Prostate gland (tissue), 2 donors: ENCODE data around the gene MAFB. TPM values are rescaled to one million over a fixed set of nuclear protein-coding genes. Genes with fewer than 3 reads are reported as not detected.

Experiments
- DNase-seq: peaks from one replicate; pipeline ENCODE4 v3.0.0-alpha.2; 2019; ENCODE audit warnings: low spot score
- H3K27ac ChIP-seq, 2 donors: fragments of 200-600 bp; sonication (generic); 2 replicates each; pipeline ENCODE4 v1.5.1; 2017 to 2019
- H3K27me3 ChIP-seq: fragments of 200-600 bp; sonication (generic); replicated peaks from 2 replicates; pipeline ENCODE4 v1.5.1; 2019; ENCODE audit not compliant: insufficient read depth
- H3K36me3 ChIP-seq, 2 donors: fragments of 200-600 bp; sonication (generic); 1 replicate in 1 of 2; 2 replicates in 1 of 2; pipeline versions ENCODE4 v1.5.1 to v1.8.1; 2017 to 2019
- H3K4me1 ChIP-seq: fragments of 200-600 bp; sonication (generic); replicated peaks from 2 replicates; pipeline ENCODE4 v1.5.1; 2019
- H3K4me3 ChIP-seq, 2 donors: fragments of 200-600 bp; sonication (generic); 2 replicates each; pipeline ENCODE4 v1.5.1; 2017 to 2019
- H3K9me3 ChIP-seq: fragments of 200-600 bp; sonication (generic); 2 replicates; pipeline ENCODE4 v1.5.1; 2017
- POLR2A ChIP-seq: fragments of 450-650 bp; IDR thresholded peaks from one replicate; pipeline ENCODE4 v1.6.1; 2016; ENCODE audit warnings: antibody characterized with exemption, mild to moderate bottlenecking
- POLR2AphosphoS5 ChIP-seq: sonication (generic); formaldehyde crosslinking; IDR thresholded peaks from one replicate; pipeline ENCODE4 v1.6.1; 2017; ENCODE audit warnings: antibody characterized with exemption
- WGBS: methylation state at CpG from one replicate; pipeline ENCODE4 v1.1.5; 2018; 5-methylcytosine and 5-hydroxymethylcytosine counted together
- intact Hi-C: fragments of 100-400 bp; cut with DNase I; formaldehyde crosslinking; loops from one replicate; pipeline ENCODE4 v1.14.2; 2022
- total RNA-seq, 2 donors: library from RNA; depleted of rRNA; stranded (reverse); fragments of >200 nt; gene quantifications; one replicate each; pipeline ENCODE4 v1.1.0, GENCODE V29; 2016
- TF ChIP-seq, protein P1 (sequence below), 4 experiments: fragments of 200-600 bp in 2 of 4; fragments of 450-650 bp in 2 of 4; sonication (generic) in 2 of 4; IDR thresholded peaks; 1 replicate in 3 of 4; 2 replicates in 1 of 4; pipeline ENCODE4 v1.5.1; 2016 to 2019; ENCODE audit warnings: antibody characterized with exemption in 4 of 4, mild to moderate bottlenecking in 2 of 4, moderate library complexity in 2 of 4

The MAFB gene
- total RNA-seq, 2 donors from 2014 or later: 34.0 to 49.5 TPM

GRCh38 chr20:40640667-40641066, 48.4 kb downstream of the MAFB start:
- no peak overlapping the region for H3K4me3 ChIP-seq
- no peak for DNase-seq
- H3K36me3 ChIP-seq: no peaks in the 10 kb centered on the region
- intact Hi-C loops: no loop called here
- WGBS: 92% methylated on average over 2 of the region's 2 CpGs
- TF ChIP-seq POLR2AphosphoS5 (no peak), POLR2A (no peak)
- TF ChIP-seq, protein P1, sequence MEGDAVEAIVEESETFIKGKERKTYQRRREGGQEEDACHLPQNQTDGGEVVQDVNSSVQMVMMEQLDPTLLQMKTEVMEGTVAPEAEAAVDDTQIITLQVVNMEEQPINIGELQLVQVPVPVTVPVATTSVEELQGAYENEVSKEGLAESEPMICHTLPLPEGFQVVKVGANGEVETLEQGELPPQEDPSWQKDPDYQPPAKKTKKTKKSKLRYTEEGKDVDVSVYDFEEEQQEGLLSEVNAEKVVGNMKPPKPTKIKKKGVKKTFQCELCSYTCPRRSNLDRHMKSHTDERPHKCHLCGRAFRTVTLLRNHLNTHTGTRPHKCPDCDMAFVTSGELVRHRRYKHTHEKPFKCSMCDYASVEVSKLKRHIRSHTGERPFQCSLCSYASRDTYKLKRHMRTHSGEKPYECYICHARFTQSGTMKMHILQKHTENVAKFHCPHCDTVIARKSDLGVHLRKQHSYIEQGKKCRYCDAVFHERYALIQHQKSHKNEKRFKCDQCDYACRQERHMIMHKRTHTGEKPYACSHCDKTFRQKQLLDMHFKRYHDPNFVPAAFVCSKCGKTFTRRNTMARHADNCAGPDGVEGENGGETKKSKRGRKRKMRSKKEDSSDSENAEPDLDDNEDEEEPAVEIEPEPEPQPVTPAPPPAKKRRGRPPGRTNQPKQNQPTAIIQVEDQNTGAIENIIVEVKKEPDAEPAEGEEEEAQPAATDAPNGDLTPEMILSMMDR (IDR thresholded peaks at IDR 0.05): no peak
- H3K27me3 ChIP-seq: no peaks in the 10 kb centered on the region
- no peaks in the 10 kb centered on the region for H3K4me1 ChIP-seq
- H3K9me3 ChIP-seq: no peaks in the 10 kb centered on the region
- no peak overlapping the region for H3K27ac ChIP-seq

GRCh38 chr20:40639676-40640355, 49.2 kb downstream of the MAFB start:
- Histone ChIP-seq H3K36me3 (no peaks in the 10 kb centered on the region), H3K4me1 (no peaks in the 10 kb centered on the region), H3K27ac (no peak overlapping the region), H3K9me3 (no peaks in the 10 kb centered on the region), H3K27me3 (no peaks in the 10 kb centered on the region), H3K4me3 (no peak overlapping the region)
- intact Hi-C loops: no loop called here
- DNase-seq: no peak
- TF ChIP-seq POLR2AphosphoS5 (no peak), POLR2A (no peak)
- TF ChIP-seq, protein P1 (IDR thresholded peaks at IDR 0.05): no peak
- 81% methylated on average over 2 of the region's 2 CpGs for WGBS

GRCh38 chr20:40639132-40639531, 49.9 kb downstream of the MAFB start:
- Histone ChIP-seq H3K27me3 (no peaks in the 10 kb centered on the region), H3K27ac (no peak overlapping the region), H3K4me3 (no peak overlapping the region), H3K4me1 (no peaks in the 10 kb centered on the region), H3K9me3 (no peaks in the 10 kb centered on the region), H3K36me3 (no peaks in the 10 kb centered on the region)
- WGBS: 79% methylated on average over 1 of the region's 1 CpG
- intact Hi-C loops: no loop called here
- TF ChIP-seq POLR2A: no peak
- TF ChIP-seq, protein P1 (IDR thresholded peaks at IDR 0.05): no peak
- TF ChIP-seq POLR2AphosphoS5: no peak
- no peak for DNase-seq

DNA sequence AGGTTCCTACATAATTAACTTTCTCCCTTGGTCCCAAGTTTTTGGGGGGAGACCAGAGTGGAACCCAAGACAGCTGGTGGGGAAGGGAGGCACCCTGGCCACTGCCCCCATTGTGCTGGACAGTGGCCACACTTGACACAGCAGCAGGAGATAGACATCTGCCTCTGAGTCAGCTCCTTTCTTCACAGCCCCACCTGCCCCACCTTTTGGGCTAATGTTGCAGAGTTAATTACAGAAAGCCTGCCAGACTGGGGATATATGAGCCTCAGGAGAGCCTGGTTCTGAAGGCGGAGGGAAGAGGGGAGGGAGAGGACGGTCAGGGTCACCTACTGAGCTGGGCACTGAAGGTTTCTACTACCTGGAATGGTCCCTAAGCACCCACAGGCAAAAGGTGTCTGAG, 50.6 kb downstream of the MAFB start:
- Histone ChIP-seq H3K27me3 (no peaks in the 10 kb centered on the region), H3K27ac (no peak overlapping the region), H3K9me3 (no peaks in the 10 kb centered on the region), H3K4me1 (no peaks in the 10 kb centered on the region), H3K4me3 (no peak overlapping the region), H3K36me3 (no peaks in the 10 kb centered on the region)
- DNase-seq: no peak
- TF ChIP-seq POLR2A: no peak
- WGBS: 83% methylated on average over 2 of the region's 2 CpGs
- intact Hi-C loops: no loop called here

- intact Hi-C loops: no loop called here
- no peaks in the 10 kb centered on the region for H3K4me1 ChIP-seq
- no peaks in the 10 kb centered on the region for H3K9me3 ChIP-seq
- H3K27me3 ChIP-seq: no peaks in the 10 kb centered on the region
- no peaks in the 10 kb centered on the region for H3K36me3 ChIP-seq
- TF ChIP-seq, protein P1 (IDR thresholded peaks at IDR 0.05): no peak
- TF ChIP-seq POLR2AphosphoS5 (no peak), POLR2A (no peak)
- no peak overlapping the region for H3K27ac ChIP-seq
- no peak overlapping the region for H3K4me3 ChIP-seq
- no peak for DNase-seq
- WGBS: 100% methylated on average over 3 of the region's 3 CpGs
Observed at GRCh38 chr20:40637176-40637575, 51.9 kb downstream of the MAFB start.
